ENCODE measurements around the gene TCEAL5.

Gene TCEAL5

GRCh38 chrX:103275947-103276567, 493 bp downstream of the TCEAL5 start:
- Histone ChIP-seq H2BK15ac (ENCODE audit: low read depth, poor library complexity, severe bottlenecking) (no peak overlapping the region), H3K4me1 (ENCODE audit: control insufficient read depth, insufficient read depth, low read depth, low read length) (no peaks in the 10 kb centered on the region)

GRCh38 chrX:103274284-103274683, 2.3 kb downstream of the TCEAL5 start:
- Histone ChIP-seq H2BK15ac (ENCODE audit: low read depth, poor library complexity, severe bottlenecking) (no peak overlapping the region), H3K79me1 (replicated peaks; ENCODE audit: low read length, poor library complexity, severe bottlenecking) (no peaks in the 10 kb centered on the region), H4K91ac (ENCODE audit: low read length) (no peak overlapping the region), H3K18ac (ENCODE audit: low read depth in 1 of 2, low read length in 2 of 2) (no peak overlapping the region), H3K36me3 (ENCODE audit: control insufficient read depth in 1 of 2, insufficient read depth in 2 of 2, low read depth in 1 of 2, low read length in 2 of 2) (no peaks in the 10 kb centered on the region), H3K4me2 (ENCODE audit: low read length, poor library complexity, severe bottlenecking) (no peak overlapping the region), H3K14ac (ENCODE audit: low read length in 2 of 2) (no peak overlapping the region), H3K9me3 (ENCODE audit: control insufficient read depth, low read length) (no peaks in the 10 kb centered on the region), H2AK5ac (ENCODE audit: low read length, severe bottlenecking) (no peak overlapping the region), H2AFZ (ENCODE audit: low read depth, low read length) (no peak overlapping the region), H2BK5ac (ENCODE audit: low read depth, low read length, poor library complexity, severe bottlenecking) (no peak overlapping the region), H4K8ac (ENCODE audit: low read length) (no peak overlapping the region), H3K4ac (ENCODE audit: low read depth in 1 of 2, low read length in 2 of 2) (no peak overlapping the region), H3K27me3 (ENCODE audit: control insufficient read depth in 1 of 2, insufficient read depth in 1 of 2, low read length in 2 of 2) (peaks cover 5 to 86% of the 10 kb centered on the region in 2 experiments), H2BK120ac (ENCODE audit: low read depth, low read length) (no peak overlapping the region), H3K4me3 (ENCODE audit: insufficient read depth in 1 of 2, low read depth in 1 of 2, low read length in 2 of 2) (no peak overlapping the region), H2BK12ac (ENCODE audit: low read length in 2 of 2) (no peak overlapping the region), H3K9ac (ENCODE audit: low read length) (no peak overlapping the region), H3K23ac (ENCODE audit: low read length in 2 of 2) (no peak overlapping the region), H3K27ac (ENCODE audit: low read length, poor library complexity, severe bottlenecking) (no peak overlapping the region), H3K4me1 (ENCODE audit: control insufficient read depth, insufficient read depth, low read depth, low read length) (no peaks in the 10 kb centered on the region)
- no peak for DNase-seq
- WGBS, result 99% methylated on average over 4 of the region's 4 CpGs

More at GRCh38 chrX:103275947-103276567, 493 bp downstream of the TCEAL5 start:
- Histone ChIP-seq H2BK5ac (ENCODE audit: low read depth, low read length, poor library complexity, severe bottlenecking) (no peak overlapping the region), H2AFZ (ENCODE audit: low read depth, low read length) (no peak overlapping the region), H4K91ac (ENCODE audit: low read length) (no peak overlapping the region), H3K27me3 (ENCODE audit: control insufficient read depth in 1 of 2, insufficient read depth in 1 of 2, low read length in 2 of 2) (peaks cover 5 to 74% of the 10 kb centered on the region in 2 experiments), H4K8ac (ENCODE audit: low read length) (no peak overlapping the region), H3K4ac (ENCODE audit: low read depth in 1 of 2, low read length in 2 of 2) (no peak overlapping the region), H3K4me2 (ENCODE audit: low read length, poor library complexity, severe bottlenecking) (no peak overlapping the region), H3K9me3 (ENCODE audit: control insufficient read depth, low read length) (no peaks in the 10 kb centered on the region), H3K4me3 (ENCODE audit: insufficient read depth in 1 of 2, low read depth in 1 of 2, low read length in 2 of 2) (peak overlapping the region in 1 of 2 experiments; percentile 63), H3K9ac (ENCODE audit: low read length) (no peak overlapping the region), H3K18ac (ENCODE audit: low read depth in 1 of 2, low read length in 2 of 2) (no peak overlapping the region), H3K27ac (ENCODE audit: low read length, poor library complexity, severe bottlenecking) (no peak overlapping the region), H2BK120ac (ENCODE audit: low read depth, low read length) (no peak overlapping the region), H3K23ac (ENCODE audit: low read length in 2 of 2) (no peak overlapping the region), H3K36me3 (ENCODE audit: control insufficient read depth in 1 of 2, insufficient read depth in 2 of 2, low read depth in 1 of 2, low read length in 2 of 2) (no peaks in the 10 kb centered on the region), H2AK5ac (ENCODE audit: low read length, severe bottlenecking) (no peak overlapping the region), H3K79me1 (replicated peaks; ENCODE audit: low read length, poor library complexity, severe bottlenecking) (no peaks in the 10 kb centered on the region), H3K14ac (ENCODE audit: low read length in 2 of 2) (no peak overlapping the region), H2BK12ac (ENCODE audit: low read length in 2 of 2) (no peak overlapping the region)
- no peak for DNase-seq
- WGBS, result 78% methylated on average over 10 of the region's 23 CpGs

DNA sequence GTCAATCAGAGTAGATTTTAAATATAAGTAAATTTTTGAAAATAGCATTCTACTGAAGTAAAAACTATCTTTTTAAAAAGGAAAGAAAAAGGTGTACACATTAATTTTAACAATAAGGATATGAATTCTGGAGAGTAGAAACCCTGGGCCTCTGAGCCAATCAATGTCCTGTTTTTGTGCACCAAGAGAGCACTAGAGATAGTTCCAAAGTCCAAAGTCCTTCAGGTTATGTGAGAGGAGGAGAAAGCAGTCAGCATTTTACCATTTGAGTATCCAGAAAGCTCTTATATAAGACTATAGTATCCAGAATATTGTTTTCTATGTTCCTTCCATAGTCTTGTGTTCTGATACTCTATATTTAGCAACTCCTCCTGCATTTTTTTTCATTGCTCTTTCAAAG, 18.3 kb downstream of the TCEAL5 start:
- no peak overlapping the region for H3K4me2 ChIP-seq (ENCODE audit: low read length, poor library complexity, severe bottlenecking)
- no peak for DNase-seq
- H3K4me3 ChIP-seq (ENCODE audit: insufficient read depth in 1 of 2, low read depth in 1 of 2, low read length in 2 of 2), result no peak overlapping the region
- H2BK15ac ChIP-seq (ENCODE audit: low read depth, poor library complexity, severe bottlenecking), result no peak overlapping the region
- peaks cover 4% of the 10 kb centered on the region for H3K9me3 ChIP-seq (ENCODE audit: control insufficient read depth, low read length)
- H2AK5ac ChIP-seq (ENCODE audit: low read length, severe bottlenecking), result no peak overlapping the region
- no peaks in the 10 kb centered on the region for H3K79me1 ChIP-seq (replicated peaks; ENCODE audit: low read length, poor library complexity, severe bottlenecking)
- H2AFZ ChIP-seq (ENCODE audit: low read depth, low read length), result no peak overlapping the region
- H2BK12ac ChIP-seq (ENCODE audit: low read length in 2 of 2), result no peak overlapping the region
- no peak overlapping the region for H3K9ac ChIP-seq (ENCODE audit: low read length)
- H2BK120ac ChIP-seq (ENCODE audit: low read depth, low read length), result no peak overlapping the region
- H4K91ac ChIP-seq (ENCODE audit: low read length), result no peak overlapping the region
- H2BK5ac ChIP-seq (ENCODE audit: low read depth, low read length, poor library complexity, severe bottlenecking), result no peak overlapping the region
- H3K4me1 ChIP-seq (ENCODE audit: control insufficient read depth, insufficient read depth, low read depth, low read length), result no peaks in the 10 kb centered on the region
- peaks cover 0 to 20% of the 10 kb centered on the region in 2 experiments for H3K27me3 ChIP-seq (ENCODE audit: control insufficient read depth in 1 of 2, insufficient read depth in 1 of 2, low read length in 2 of 2)
- no peak overlapping the region for H3K23ac ChIP-seq (ENCODE audit: low read length in 2 of 2)
- H3K4ac ChIP-seq (ENCODE audit: low read depth in 1 of 2, low read length in 2 of 2), result no peak overlapping the region
- no peak overlapping the region for H4K8ac ChIP-seq (ENCODE audit: low read length)
- H3K36me3 ChIP-seq (ENCODE audit: control insufficient read depth in 1 of 2, insufficient read depth in 2 of 2, low read depth in 1 of 2, low read length in 2 of 2), result peaks cover 0 to 2% of the 10 kb centered on the region in 2 experiments
- H3K18ac ChIP-seq (ENCODE audit: low read depth in 1 of 2, low read length in 2 of 2), result no peak overlapping the region
- H3K27ac ChIP-seq (ENCODE audit: low read length, poor library complexity, severe bottlenecking), result no peak overlapping the region
- no peak overlapping the region for H3K14ac ChIP-seq (ENCODE audit: low read length in 2 of 2)

DNA sequence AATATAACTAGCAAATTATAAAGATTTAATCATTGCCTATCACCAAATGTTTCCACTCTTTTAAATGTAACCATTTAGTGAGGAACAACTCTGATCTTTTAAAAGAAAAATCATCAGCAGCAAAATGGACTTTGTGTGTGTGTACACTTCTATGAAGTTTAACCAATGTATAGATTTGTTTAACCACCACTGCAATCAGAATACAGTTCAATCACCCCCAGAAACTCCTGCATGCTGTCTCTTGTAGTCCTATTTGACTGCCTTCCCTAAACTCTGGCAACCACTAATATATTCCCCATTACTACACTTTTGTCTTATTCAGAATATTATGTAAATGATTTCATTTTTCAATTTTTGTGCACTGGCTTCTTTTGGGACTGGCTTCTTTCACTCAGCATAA, 19.9 kb downstream of the TCEAL5 start:
- Histone ChIP-seq H3K4me3 (ENCODE audit: insufficient read depth in 1 of 2, low read depth in 1 of 2, low read length in 2 of 2) (no peak overlapping the region), H3K14ac (ENCODE audit: low read length in 2 of 2) (no peak overlapping the region), H2BK120ac (ENCODE audit: low read depth, low read length) (no peak overlapping the region), H2BK12ac (ENCODE audit: low read length in 2 of 2) (no peak overlapping the region), H3K27me3 (ENCODE audit: control insufficient read depth in 1 of 2, insufficient read depth in 1 of 2, low read length in 2 of 2) (peaks cover 0 to 14% of the 10 kb centered on the region in 2 experiments), H2BK5ac (ENCODE audit: low read depth, low read length, poor library complexity, severe bottlenecking) (no peak overlapping the region), H4K91ac (ENCODE audit: low read length) (no peak overlapping the region), H4K8ac (ENCODE audit: low read length) (no peak overlapping the region), H3K9ac (ENCODE audit: low read length) (no peak overlapping the region), H2BK15ac (ENCODE audit: low read depth, poor library complexity, severe bottlenecking) (no peak overlapping the region), H3K4me1 (ENCODE audit: control insufficient read depth, insufficient read depth, low read depth, low read length) (peaks cover 2% of the 10 kb centered on the region), H3K9me3 (ENCODE audit: control insufficient read depth, low read length) (no peaks in the 10 kb centered on the region), H3K23ac (ENCODE audit: low read length in 2 of 2) (no peak overlapping the region), H3K4ac (ENCODE audit: low read depth in 1 of 2, low read length in 2 of 2) (no peak overlapping the region), H2AFZ (ENCODE audit: low read depth, low read length) (no peak overlapping the region), H3K36me3 (ENCODE audit: control insufficient read depth in 1 of 2, insufficient read depth in 2 of 2, low read depth in 1 of 2, low read length in 2 of 2) (peaks cover 3 to 13% of the 10 kb centered on the region in 2 experiments), H3K4me2 (ENCODE audit: low read length, poor library complexity, severe bottlenecking) (no peak overlapping the region), H3K79me1 (replicated peaks; ENCODE audit: low read length, poor library complexity, severe bottlenecking) (no peaks in the 10 kb centered on the region), H3K27ac (ENCODE audit: low read length, poor library complexity, severe bottlenecking) (no peak overlapping the region), H2AK5ac (ENCODE audit: low read length, severe bottlenecking) (no peak overlapping the region), H3K18ac (ENCODE audit: low read depth in 1 of 2, low read length in 2 of 2) (no peak overlapping the region)
- no peak for DNase-seq

All from mesenchymal stem cell (in vitro differentiated cells and primary cell).